HG02973 (cell line): ENCODE measurements around the gene NR6A1.

Experiments
- ATAC-seq: cut with Tn5 transposase; IDR thresholded peaks from one replicate; pipeline ENCODE4 v1.9.1; 2021; ENCODE audit warnings: moderate library complexity; ENCODE audit not compliant: unreplicated experiment

Gene NR6A1

GRCh38 chr9:124479371-124479770, 291.7 kb downstream of the NR6A1 start:
- no peak for ATAC-seq

- no peak for ATAC-seq
Measured at GRCh38 chr9:124478354-124478753, 292.8 kb downstream of the NR6A1 start.

- no peak for ATAC-seq
Measured at GRCh38 chr9:124477648-124478285, 293.3 kb downstream of the NR6A1 start.

- ATAC-seq, result no peak
Measured at GRCh38 chr9:124477211-124477647, 293.9 kb downstream of the NR6A1 start.

GRCh38 chr9:124475868-124476690, 295.0 kb downstream of the NR6A1 start:
- ATAC-seq, result no peak

- no peak for ATAC-seq
Measured at GRCh38 chr9:124475158-124475867, 295.8 kb downstream of the NR6A1 start.

GRCh38 chr9:124474151-124474550, 297.0 kb downstream of the NR6A1 start:
- no peak for ATAC-seq

GRCh38 chr9:124473310-124473709, 297.8 kb downstream of the NR6A1 start:
- ATAC-seq, result no peak

GRCh38 chr9:124472770-124473169, 298.3 kb downstream of the NR6A1 start:
- no peak for ATAC-seq

- ATAC-seq, result no peak
Measured at GRCh38 chr9:124471761-124472160, 299.4 kb downstream of the NR6A1 start.

GRCh38 chr9:124470726-124471125, 300.4 kb downstream of the NR6A1 start:
- no peak for ATAC-seq

GRCh38 chr9:124470306-124470705, 300.8 kb downstream of the NR6A1 start:
- no peak for ATAC-seq

- no peak for ATAC-seq
Measured at GRCh38 chr9:124469011-124469832, 301.9 kb downstream of the NR6A1 start.

GRCh38 chr9:124468061-124468740, 302.9 kb downstream of the NR6A1 start:
- ATAC-seq, result no peak

- ATAC-seq, result no peak
Measured at GRCh38 chr9:124467410-124468060, 303.6 kb downstream of the NR6A1 start.
